Epithelial cell of proximal tubule (primary cell): ENCODE results near the gene DENND1A. TPM values are rescaled to one million over a fixed set of nuclear protein-coding genes. Genes with fewer than 3 reads are reported as not detected.
"Not testable (repeated sequence)": the region's sequence is repeated elsewhere in the genome, so short reads cannot be mapped to it uniquely, and the experiment has no call there.

Experiments
- DNase-seq: peaks from one replicate; pipeline ENCODE4 v3.0.0-alpha.2; 2011; ENCODE audit warnings: low read depth
- H3K4me3 ChIP-seq: 2 replicates; pipeline ENCODE4 v1.5.1; 2011; ENCODE audit warnings: low read depth, mild to moderate bottlenecking, low read length
- CTCF ChIP-seq: conservative IDR thresholded peaks from 2 replicates; pipeline ENCODE4 v1.5.1; 2012; ENCODE audit warnings: low read depth, mild to moderate bottlenecking, low read length
- total RNA-seq: library from RNA; depleted of rRNA; stranded (reverse); fragments of >200 nt; gene quantifications from 2 replicates; pipeline ENCODE4 v1.2.3, GENCODE V29; 2015

The DENND1A gene
- total RNA-seq, 1 donor from 2014 or later = 26.6 TPM

DNA sequence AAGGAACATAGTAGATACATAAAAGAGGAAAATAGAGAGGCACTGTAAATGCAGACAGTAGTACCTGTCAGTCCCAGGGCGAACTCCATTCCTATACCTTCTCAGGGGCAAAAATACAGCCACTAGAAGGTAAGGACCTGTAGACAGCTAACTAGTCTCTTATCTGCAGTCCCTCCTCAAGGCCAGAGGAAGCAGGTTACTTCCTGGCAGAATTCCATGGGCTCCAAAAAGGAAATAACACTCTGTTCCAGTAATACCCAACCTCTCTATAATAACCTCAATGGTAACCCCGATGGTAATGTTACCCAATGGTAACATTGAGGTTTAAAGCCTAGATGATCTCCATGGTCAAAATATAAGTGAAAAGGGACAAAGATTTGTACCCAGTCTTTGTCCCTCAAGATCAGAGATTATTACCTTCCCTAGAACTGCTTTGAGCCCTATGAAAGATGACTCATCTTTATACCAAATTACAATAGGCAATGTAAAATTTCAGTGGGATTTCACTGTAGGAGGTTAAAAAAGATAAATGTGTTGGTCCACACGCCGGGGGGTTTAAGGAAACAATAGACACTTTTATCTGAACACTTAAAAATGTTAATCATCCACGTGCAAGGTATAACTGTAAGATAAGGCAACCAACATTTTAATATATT is 113.0 kb downstream of the DENND1A start:
- no peak for TF ChIP-seq CTCF
- no peak for DNase-seq

GRCh38 chr9:123815856-123816255 is 114.1 kb downstream of the DENND1A start:
- H3K4me3 ChIP-seq = not testable (repeated sequence)

More for the DNA sequence above, 113.0 kb downstream of the DENND1A start:
- no peak overlapping the region for H3K4me3 ChIP-seq

DNA sequence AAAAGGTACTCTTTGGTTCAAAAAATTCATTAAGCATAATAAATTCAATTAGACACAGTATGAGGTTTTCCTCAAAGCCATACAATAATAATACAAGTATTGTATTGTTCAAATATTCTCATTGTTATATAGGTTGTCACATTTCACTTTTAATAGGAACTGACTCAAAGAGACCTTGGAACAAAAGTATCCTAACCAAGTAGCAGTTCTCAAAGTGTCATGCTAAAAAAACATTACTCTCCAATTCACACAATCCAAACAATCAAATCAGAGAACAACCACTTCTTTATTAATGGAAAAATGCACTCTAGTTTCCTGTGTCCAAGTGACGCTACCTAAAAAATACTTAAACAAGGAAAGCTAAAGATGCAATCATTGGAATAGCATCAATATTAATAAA is 115.4 kb downstream of the DENND1A start:
- no peak for DNase-seq
- no peak for TF ChIP-seq CTCF
- H3K4me3 ChIP-seq = no peak overlapping the region

More at GRCh38 chr9:123815856-123816255, 114.1 kb downstream of the DENND1A start:
- not testable (repeated sequence) for DNase-seq

- DNase-seq = no peak
- TF ChIP-seq CTCF = no peak
- no peak overlapping the region for H3K4me3 ChIP-seq
These were observed 116.9 kb downstream of the DENND1A start for GRCh38 chr9:123812984-123813383.

- TF ChIP-seq CTCF = no peak
- no peak for DNase-seq
- no peak overlapping the region for H3K4me3 ChIP-seq
These were observed 122.7 kb downstream of the DENND1A start for GRCh38 chr9:123807251-123807650.

GRCh38 chr9:123806829-123807228 is 123.1 kb downstream of the DENND1A start:
- no peak for TF ChIP-seq CTCF
- H3K4me3 ChIP-seq = no peak overlapping the region
- DNase-seq = no peak

GRCh38 chr9:123798195-123798594 is 131.7 kb downstream of the DENND1A start:
- no peak for TF ChIP-seq CTCF
- H3K4me3 ChIP-seq = no peak overlapping the region
- no peak for DNase-seq
